ENCODE results near the gene PIKFYVE.

PIKFYVE gene

DNA sequence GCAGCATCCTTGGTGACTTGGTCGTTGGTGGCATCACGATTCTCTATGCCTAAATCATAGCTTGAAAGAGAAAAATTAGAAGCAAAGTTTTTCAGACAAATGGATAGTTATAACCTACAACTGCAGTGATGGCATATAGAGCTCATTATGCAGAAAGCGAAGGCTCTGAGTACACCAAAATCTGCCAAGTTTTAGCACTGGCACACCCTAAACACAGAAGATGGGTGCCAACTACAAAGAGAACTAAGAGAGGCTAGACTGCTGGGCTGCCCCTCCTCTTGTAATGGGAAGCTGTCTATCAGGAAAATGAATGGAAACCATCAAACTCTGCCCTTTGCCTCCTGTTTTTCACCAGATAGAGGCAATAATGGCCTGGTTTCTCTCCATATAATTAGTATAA is 17.5 kb upstream of the PIKFYVE start:
- TF ChIP-seq, protein P1, sequence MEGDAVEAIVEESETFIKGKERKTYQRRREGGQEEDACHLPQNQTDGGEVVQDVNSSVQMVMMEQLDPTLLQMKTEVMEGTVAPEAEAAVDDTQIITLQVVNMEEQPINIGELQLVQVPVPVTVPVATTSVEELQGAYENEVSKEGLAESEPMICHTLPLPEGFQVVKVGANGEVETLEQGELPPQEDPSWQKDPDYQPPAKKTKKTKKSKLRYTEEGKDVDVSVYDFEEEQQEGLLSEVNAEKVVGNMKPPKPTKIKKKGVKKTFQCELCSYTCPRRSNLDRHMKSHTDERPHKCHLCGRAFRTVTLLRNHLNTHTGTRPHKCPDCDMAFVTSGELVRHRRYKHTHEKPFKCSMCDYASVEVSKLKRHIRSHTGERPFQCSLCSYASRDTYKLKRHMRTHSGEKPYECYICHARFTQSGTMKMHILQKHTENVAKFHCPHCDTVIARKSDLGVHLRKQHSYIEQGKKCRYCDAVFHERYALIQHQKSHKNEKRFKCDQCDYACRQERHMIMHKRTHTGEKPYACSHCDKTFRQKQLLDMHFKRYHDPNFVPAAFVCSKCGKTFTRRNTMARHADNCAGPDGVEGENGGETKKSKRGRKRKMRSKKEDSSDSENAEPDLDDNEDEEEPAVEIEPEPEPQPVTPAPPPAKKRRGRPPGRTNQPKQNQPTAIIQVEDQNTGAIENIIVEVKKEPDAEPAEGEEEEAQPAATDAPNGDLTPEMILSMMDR (IDR thresholded peaks at IDR 0.05; ENCODE audit: control extremely low read depth, extremely low read depth, low read depth, missing control alignments): no peak
- ChIA-PET POLR2A (no interaction called here), CTCF (interaction anchor here (1.8 kb wide), 1 partner anchor 21 kb away, joined by 4 read pairs; no protein-coding TSS in a partner anchor)
- DNase-seq (ENCODE audit: extremely low spot score): no peak

DNA sequence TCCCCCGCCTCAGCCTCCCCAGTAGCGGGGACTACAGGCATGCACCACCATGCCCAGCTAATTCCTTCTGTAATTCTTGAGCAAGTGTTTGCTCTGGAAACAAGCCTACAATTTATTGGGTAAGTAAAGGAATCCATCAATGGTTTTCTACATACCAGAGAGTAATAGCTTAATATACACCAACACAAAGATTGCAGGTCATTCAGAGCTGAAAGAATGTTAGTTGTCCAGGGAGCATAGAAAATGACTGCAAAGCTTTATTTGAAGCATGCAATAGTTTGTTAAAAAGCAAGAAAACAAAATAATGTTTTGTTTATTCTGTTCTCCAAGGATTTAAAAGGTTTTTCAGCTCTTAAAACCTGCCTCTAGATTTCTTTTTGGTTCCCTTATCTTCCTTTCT is 16.8 kb upstream of the PIKFYVE start:
- ChIA-PET POLR2A (no interaction called here), CTCF (interaction anchor here (1.8 kb wide), 1 partner anchor 20 kb away, joined by 4 read pairs; no protein-coding TSS in a partner anchor)

DNA sequence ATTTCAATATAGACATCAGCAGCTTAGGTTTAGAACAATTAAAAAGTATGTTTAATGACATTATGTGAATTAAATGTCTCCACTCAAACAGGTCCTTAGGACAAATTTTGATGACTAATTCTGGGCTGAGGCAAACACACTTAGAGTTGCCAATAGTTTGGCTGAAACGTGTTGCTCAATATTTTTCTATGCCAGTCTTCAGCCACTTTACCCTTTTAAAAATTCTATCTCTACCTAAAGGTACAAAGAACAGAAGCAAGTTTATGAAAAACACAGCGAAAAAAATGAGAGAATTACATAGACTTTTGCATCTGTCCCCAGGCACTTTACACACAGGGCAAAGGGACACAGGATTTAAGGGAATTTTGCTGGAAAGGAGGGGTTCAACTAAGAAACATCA is 15.7 kb upstream of the PIKFYVE start:
- no peak for DNase-seq (ENCODE audit: extremely low spot score)
- CTCF ChIA-PET: no interaction called here
- POLR2A ChIA-PET: no interaction called here
- TF ChIP-seq, protein P1 (IDR thresholded peaks at IDR 0.05; ENCODE audit: control extremely low read depth, extremely low read depth, low read depth, missing control alignments): no peak

More for the DNA sequence above, 16.8 kb upstream of the PIKFYVE start:
- DNase-seq (ENCODE audit: extremely low spot score): no peak
- TF ChIP-seq, protein P1 (IDR thresholded peaks at IDR 0.05; ENCODE audit: control extremely low read depth, extremely low read depth, low read depth, missing control alignments): no peak

DNA sequence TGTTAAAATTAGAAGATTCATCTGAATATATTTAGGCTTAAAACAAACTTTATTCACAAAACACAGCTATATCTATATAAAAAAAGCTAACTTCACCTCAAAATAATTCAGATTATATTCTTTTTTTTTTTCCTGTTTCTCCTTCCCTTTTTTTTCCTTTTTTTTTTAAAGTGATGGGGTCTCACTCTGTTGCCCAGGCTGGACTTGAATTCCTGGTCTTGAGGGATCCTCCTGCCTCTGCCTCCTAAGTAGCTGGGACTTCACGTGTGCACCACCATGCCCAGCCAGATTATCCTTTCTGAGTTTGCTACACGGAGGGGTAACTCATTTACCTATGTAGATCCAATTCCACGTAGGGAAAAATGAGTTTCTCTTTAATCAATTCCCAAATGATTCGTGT is 15.0 kb upstream of the PIKFYVE start:
- TF ChIP-seq, protein P1 (IDR thresholded peaks at IDR 0.05; ENCODE audit: control extremely low read depth, extremely low read depth, low read depth, missing control alignments): no peak
- ChIA-PET POLR2A (no interaction called here), CTCF (interaction anchor here (1.3 kb wide), 1 partner anchor 10 kb away, joined by 4 read pairs; no protein-coding TSS in a partner anchor)
- DNase-seq (ENCODE audit: extremely low spot score): no peak

DNA sequence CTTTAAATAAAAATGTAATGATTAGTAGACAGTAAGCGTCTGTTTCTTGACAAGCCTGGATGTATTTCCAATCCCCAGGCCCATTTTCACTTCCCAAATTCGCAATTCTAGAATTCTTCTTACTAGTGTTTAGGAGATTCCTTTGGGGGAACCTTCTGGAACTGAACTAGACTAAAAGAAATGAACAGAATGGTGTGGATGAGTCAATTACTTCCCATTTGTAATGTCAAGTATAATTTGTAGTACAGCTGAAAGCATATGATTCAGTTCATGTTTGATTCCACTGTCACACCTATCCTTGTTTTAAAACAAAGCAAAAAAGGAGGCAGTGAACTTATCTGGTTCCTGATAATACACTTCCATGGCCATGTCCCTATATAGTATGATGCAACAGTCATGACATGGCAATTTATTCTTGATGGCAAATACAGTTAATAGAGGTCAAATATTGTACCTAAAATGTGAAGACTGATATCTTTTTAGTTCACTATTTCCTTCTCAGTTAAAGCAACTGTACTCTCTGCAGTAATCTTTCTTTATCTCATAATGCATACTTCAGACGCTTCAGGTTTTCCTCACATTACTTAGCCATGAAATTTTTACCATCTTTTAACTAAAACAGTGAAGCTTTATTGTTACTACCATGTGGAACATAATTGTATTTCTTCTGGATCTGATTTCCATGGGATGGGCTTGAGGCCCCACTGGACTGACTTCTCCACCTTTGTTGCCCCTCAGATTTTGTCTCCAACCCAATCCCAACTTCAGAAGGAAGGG is 13.2 kb upstream of the PIKFYVE start:
- POLR2A ChIA-PET: no interaction called here
- DNase-seq (ENCODE audit: extremely low spot score): no peak
- TF ChIP-seq, protein P1 (IDR thresholded peaks at IDR 0.05; ENCODE audit: control extremely low read depth, extremely low read depth, low read depth, missing control alignments): no peak
- CTCF ChIA-PET: interaction anchor here (1.1 to 4.0 kb wide), 12 partner anchors 12 to 213 kb away, joined by 3 to 39 read pairs (median 6); partner anchors contain the start of gene PIKFYVE

DNA sequence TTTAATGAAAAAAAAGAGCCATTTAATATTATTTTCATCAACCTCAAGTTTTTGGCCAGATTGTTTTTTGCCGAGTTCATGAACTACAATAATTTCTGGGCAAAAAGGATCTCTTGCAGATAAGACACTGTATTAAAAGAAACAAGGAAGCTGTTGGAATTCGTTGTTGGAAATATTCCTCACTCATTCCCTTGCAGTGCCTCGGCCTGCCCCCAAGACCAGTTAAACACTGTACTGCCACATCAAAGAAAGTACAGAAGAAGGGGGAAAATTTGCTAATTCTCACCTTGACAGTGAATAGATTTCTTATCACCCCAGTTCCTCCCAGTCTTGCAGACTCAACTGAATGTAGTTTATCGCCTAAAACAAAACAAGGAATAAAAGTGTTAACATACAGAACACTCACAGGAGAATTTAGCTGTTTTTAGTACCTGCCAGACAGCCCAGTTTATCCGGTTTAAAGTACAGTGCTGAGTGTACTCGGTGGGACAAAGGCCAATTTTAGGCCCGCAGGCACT is 12.4 kb upstream of the PIKFYVE start:
- ChIA-PET CTCF (interaction anchor here (0.7 to 4.0 kb wide), 21 partner anchors 12 to 508 kb away, joined by 3 to 39 read pairs (median 6); partner anchors contain the start of gene PIKFYVE), POLR2A (no interaction called here)
- TF ChIP-seq, protein P1 (IDR thresholded peaks at IDR 0.05; ENCODE audit: control extremely low read depth, extremely low read depth, low read depth, missing control alignments): no peak
- DNase-seq (ENCODE audit: extremely low spot score): no peak

Measured in GM10248 (cell line).